Immature natural killer cell (primary cell): ENCODE data around the gene CCDC178. TPM values are rescaled to one million over a fixed set of nuclear protein-coding genes. Genes with fewer than 3 reads are reported as not detected.

Source experiments
- DNase-seq, 3 donors: peaks; one replicate each; pipeline ENCODE4 v3.0.0; 2022; ENCODE audit warnings: mixed read lengths in 1 of 3
- H3K27ac Mint-ChIP-seq, 6 donors: one replicate each; pipeline ENCODE4 v1.8.0; 2020; ENCODE audit warnings: mixed read lengths in 6 of 6, mild to moderate bottlenecking in 5 of 6, inconsistent platforms in 4 of 6, moderate library complexity in 3 of 6
- H3K27me3 Mint-ChIP-seq, 3 donors: one replicate each; pipeline ENCODE4 v1.8.0; 2020 to 2021; ENCODE audit warnings: low read depth in 3 of 3, mild to moderate bottlenecking in 3 of 3, mixed read lengths in 3 of 3, moderate library complexity in 3 of 3, inconsistent platforms in 1 of 3
- H3K36me3 Mint-ChIP-seq, 3 donors: one replicate each; pipeline ENCODE4 v1.8.0; 2020; ENCODE audit warnings: mixed read lengths in 3 of 3, inconsistent platforms in 2 of 3, mild to moderate bottlenecking in 2 of 3
- H3K4me1 Mint-ChIP-seq, 2 donors: one replicate each; pipeline ENCODE4 v1.8.0; 2020; ENCODE audit warnings: inconsistent platforms in 2 of 2, mild to moderate bottlenecking in 2 of 2, mixed read lengths in 2 of 2, moderate library complexity in 1 of 2
- H3K4me3 Mint-ChIP-seq, 5 donors: one replicate each; pipeline ENCODE4 v1.8.0; 2020; ENCODE audit warnings: mild to moderate bottlenecking in 5 of 5, mixed read lengths in 5 of 5, inconsistent platforms in 3 of 5, moderate library complexity in 3 of 5
- H3K9me3 Mint-ChIP-seq, 6 donors: one replicate each; pipeline ENCODE4 v1.8.0; 2020; ENCODE audit warnings: mild to moderate bottlenecking in 6 of 6, mixed read lengths in 6 of 6, inconsistent platforms in 4 of 6, moderate library complexity in 3 of 6
- polyA plus RNA-seq, 3 donors: library from polyadenylated mRNA; unstranded; fragments of 300-500 nt; fragmentation: Illumina TruSeq; gene quantifications; one replicate each; pipeline ENCODE4 v1.2.3, GENCODE V29; 2021

CCDC178 gene
- polyA plus RNA-seq, 3 donors from 2014 or later: not detected

DNA sequence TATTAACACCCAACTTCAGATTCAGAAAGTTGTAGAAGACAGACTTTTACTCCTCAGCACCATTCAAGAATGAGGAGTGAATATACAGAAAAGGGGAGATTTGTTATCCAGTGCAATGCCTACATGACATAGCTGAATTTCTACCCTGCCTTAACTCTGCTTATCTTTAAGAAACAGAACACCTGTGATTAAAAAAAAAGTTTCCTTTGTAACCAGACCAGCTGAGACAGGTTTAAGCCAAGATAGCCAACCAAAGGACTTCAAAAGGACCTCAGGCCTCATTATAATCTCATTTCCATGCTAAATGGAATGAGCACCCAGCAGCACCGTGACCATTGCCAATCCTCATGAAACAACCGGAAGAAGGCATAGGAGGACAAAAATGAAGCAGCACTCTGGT, 122.9 kb downstream of the CCDC178 start:
- Mint-ChIP-seq H3K4me3 (no peak overlapping the region), H3K9me3 (peaks cover 9 to 35% (median 17%) of the 10 kb centered on the region in 6 donors), H3K27ac (no peak overlapping the region), H3K4me1 (no peaks in the 10 kb centered on the region), H3K27me3 (peaks cover 0 to 4% (median 0%) of the 10 kb centered on the region in 3 donors), H3K36me3 (peaks cover 0 to 7% (median 0%) of the 10 kb centered on the region in 3 donors)
- no peak for DNase-seq

DNA sequence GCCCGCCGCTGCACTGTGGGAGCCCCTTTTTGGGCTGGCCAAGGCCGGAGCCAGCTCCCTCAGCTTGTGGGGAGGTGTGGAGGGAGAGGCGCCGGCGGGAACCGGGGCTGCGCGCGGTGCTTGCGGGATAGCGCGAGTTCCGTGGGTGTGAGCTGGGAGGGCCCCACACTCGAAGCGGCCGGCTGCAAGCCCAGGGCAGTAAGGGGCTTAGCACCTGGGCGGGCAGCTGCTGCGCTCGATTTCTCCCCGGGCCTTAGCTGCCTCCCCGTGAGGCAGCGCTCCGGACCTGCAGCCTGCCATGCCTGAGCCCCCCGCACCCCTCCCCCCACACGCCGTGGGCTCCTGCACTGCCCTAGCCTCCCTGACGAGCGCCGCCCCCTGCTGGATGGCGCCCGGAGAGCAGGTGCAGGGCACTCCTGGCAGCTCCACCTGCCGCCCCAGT, 124.4 kb downstream of the CCDC178 start:
- H3K27ac Mint-ChIP-seq: no peak overlapping the region
- H3K27me3 Mint-ChIP-seq: peaks cover 0 to 4% (median 0%) of the 10 kb centered on the region in 3 donors
- peaks cover 9 to 46% (median 19%) of the 10 kb centered on the region in 6 donors for H3K9me3 Mint-ChIP-seq
- H3K4me1 Mint-ChIP-seq: no peaks in the 10 kb centered on the region
- no peak overlapping the region for H3K4me3 Mint-ChIP-seq
- DNase-seq: no peak
- peaks cover 0 to 7% (median 0%) of the 10 kb centered on the region in 3 donors for H3K36me3 Mint-ChIP-seq

DNA sequence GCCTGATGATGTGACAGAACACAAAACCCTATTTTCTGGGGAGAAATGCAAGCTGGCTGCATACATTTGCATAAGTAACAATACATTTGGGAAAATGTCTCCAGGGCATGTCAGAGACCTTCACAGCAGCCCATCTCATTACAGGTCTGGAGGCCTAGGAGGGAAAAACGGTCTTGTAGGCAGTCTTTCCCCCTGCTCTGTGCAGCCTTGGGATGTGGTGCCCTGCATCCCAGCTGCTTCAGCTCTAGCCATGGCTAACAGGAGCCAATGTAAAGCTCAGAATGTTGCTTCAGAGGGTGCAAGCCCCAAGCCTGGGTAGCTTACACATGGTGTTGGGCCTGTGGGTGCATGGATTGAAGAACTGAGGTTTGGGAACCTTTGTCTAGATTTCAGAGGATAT, 133.0 kb downstream of the CCDC178 start:
- no peaks in the 10 kb centered on the region for H3K4me1 Mint-ChIP-seq
- DNase-seq: no peak
- no peak overlapping the region for H3K4me3 Mint-ChIP-seq
- H3K27me3 Mint-ChIP-seq: peaks cover 0 to 2% (median 1%) of the 10 kb centered on the region in 3 donors
- H3K9me3 Mint-ChIP-seq: peaks cover 6 to 41% (median 17%) of the 10 kb centered on the region in 6 donors
- no peak overlapping the region for H3K27ac Mint-ChIP-seq
- H3K36me3 Mint-ChIP-seq: peaks cover 0 to 4% (median 0%) of the 10 kb centered on the region in 3 donors

DNA sequence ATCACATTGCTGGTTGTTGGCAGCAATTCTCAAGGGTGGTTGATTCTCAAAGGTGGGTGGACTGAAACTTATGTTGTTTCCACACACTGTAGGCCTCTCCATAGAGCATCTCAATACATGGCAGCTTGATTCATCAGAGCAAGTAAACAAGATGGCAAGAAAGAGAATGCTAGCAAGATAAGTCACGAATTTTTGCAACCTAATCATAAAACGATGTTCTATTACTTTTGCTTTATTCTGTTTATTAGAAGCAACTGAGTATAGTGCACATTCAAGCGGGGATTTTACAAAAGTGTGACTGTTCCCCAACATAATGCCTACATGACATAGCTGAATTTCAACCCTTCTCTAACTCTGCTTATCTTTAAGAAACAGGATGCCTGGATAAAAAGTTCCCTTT, 136.2 kb downstream of the CCDC178 start:
- H3K9me3 Mint-ChIP-seq: peaks cover 15 to 51% (median 18%) of the 10 kb centered on the region in 6 donors

DNA sequence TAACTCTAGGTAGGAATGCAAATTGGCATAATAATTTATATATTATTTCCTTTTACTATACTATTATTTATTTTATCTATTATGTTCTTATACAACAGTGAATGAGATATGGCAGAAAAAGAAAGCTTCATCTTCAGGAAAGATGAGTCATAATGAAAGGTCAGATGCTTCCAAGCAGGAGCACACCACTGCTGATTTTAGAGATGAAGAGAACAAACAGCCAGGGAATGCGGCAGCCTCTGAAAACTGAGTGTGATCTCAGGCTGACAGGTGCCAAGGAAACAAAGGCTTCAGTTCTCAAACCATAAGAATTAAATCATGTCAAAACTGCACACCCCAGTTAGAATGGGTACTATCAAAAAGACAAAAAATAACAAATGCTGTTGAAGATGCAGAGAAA, 149.0 kb downstream of the CCDC178 start:
- DNase-seq: no peak
- peaks cover 3 to 23% (median 10%) of the 10 kb centered on the region in 6 donors for H3K9me3 Mint-ChIP-seq
- no peak overlapping the region for H3K27ac Mint-ChIP-seq
- no peak overlapping the region for H3K4me3 Mint-ChIP-seq
- no peaks in the 10 kb centered on the region for H3K36me3 Mint-ChIP-seq
- H3K4me1 Mint-ChIP-seq: no peaks in the 10 kb centered on the region
- H3K27me3 Mint-ChIP-seq: no peaks in the 10 kb centered on the region

More for the DNA sequence above, 136.2 kb downstream of the CCDC178 start:
- Mint-ChIP-seq H3K4me3 (no peak overlapping the region), H3K36me3 (peaks cover 0 to 4% (median 0%) of the 10 kb centered on the region in 3 donors), H3K4me1 (no peaks in the 10 kb centered on the region), H3K27me3 (peaks cover 0 to 3% (median 1%) of the 10 kb centered on the region in 3 donors), H3K27ac (no peak overlapping the region)
- no peak for DNase-seq

DNA sequence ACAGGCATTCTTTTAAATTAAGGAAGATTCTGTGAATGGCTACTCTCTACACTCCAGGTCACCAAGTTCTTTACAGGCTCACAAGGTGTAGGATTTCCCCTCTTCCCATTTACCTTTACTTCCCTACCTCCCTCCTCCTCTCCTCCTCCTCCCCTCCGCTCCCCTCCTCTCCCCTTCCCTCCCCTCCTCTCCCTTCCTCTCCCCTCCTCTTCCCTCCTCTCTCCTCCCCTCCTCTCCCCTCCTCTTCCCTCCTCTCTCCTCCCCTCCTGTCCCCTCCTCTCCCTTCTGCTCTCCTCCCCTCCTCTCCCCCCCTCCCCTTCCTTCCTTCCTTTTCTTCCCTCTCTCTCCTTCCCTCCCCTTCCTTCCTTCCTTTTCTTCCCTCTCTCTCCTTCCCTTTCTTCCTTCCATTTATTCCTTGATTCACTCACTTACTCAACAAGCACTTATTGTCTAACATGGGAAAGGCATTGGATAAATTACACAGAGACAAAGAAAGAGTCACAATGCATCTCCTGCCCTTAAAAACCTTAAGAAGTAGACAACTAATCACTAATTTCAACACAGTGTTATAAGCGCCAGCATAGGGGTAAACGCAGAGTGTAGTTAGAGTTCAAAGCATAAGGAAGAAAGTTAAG, 152.3 kb downstream of the CCDC178 start:
- no peak for DNase-seq
- Mint-ChIP-seq H3K36me3 (no peaks in the 10 kb centered on the region), H3K9me3 (peaks cover 2 to 24% (median 8%) of the 10 kb centered on the region in 6 donors), H3K27ac (no peak overlapping the region), H3K27me3 (no peaks in the 10 kb centered on the region), H3K4me1 (no peaks in the 10 kb centered on the region), H3K4me3 (no peak overlapping the region)

DNA sequence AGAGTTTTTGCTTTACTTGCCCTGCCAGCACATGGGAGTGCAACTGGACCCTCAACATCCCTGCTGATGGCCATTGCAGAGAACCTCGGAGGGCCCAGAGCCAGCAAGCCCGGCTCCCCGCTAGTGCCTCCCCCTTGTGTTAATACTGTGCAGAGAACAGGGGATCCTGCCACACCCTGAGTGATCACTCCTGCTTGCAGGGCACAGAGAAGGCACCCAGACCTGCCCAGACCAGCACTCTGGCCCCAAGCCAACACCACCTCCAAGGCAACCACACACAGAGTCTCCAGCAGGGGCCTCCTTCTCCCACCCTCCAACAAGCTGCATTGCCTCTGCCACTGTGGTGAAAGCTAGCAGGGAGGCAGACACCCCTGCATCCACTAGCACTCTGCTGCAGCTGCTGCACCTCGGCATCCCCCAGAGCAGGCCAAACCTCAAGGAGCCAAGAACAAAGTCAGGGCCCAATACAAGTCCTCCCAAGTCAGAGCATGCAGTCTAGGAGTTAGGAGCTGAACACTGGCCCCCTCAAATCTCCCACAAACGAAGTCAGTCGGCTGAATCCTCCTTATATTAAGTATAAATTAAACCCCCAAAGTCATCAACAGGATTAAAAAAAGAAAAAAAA, 157.7 kb downstream of the CCDC178 start:
- H3K27ac Mint-ChIP-seq: no peak overlapping the region
- H3K27me3 Mint-ChIP-seq: no peaks in the 10 kb centered on the region
- H3K4me1 Mint-ChIP-seq: no peaks in the 10 kb centered on the region
- DNase-seq: no peak
- no peak overlapping the region for H3K4me3 Mint-ChIP-seq
- peaks cover 2 to 13% (median 5%) of the 10 kb centered on the region in 6 donors for H3K9me3 Mint-ChIP-seq
- H3K36me3 Mint-ChIP-seq: no peaks in the 10 kb centered on the region

DNA sequence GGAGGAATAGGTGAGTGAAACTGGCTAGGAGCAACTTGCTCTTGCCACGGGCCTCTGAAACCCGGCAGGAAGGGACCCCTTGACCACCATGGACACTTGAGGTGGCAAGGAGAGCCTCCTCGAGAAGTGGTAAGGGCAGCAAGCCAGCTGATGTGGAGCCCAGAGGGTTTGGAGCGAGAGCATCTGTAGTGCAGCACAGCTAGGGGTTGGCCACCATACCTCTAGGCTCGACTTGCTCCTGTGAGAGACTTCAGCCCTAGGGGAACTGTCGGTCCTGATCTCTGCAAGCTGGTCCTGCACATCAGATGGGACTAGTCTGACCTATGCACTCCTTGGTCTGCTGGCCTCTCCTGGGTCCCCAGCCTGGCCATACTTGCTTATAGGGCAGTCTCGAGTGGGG, 158.4 kb downstream of the CCDC178 start:
- Mint-ChIP-seq H3K27ac (no peak overlapping the region), H3K9me3 (peaks cover 5 to 18% (median 9%) of the 10 kb centered on the region in 6 donors), H3K4me3 (no peak overlapping the region), H3K4me1 (no peaks in the 10 kb centered on the region), H3K36me3 (no peaks in the 10 kb centered on the region), H3K27me3 (no peaks in the 10 kb centered on the region)
- DNase-seq: no peak

DNA sequence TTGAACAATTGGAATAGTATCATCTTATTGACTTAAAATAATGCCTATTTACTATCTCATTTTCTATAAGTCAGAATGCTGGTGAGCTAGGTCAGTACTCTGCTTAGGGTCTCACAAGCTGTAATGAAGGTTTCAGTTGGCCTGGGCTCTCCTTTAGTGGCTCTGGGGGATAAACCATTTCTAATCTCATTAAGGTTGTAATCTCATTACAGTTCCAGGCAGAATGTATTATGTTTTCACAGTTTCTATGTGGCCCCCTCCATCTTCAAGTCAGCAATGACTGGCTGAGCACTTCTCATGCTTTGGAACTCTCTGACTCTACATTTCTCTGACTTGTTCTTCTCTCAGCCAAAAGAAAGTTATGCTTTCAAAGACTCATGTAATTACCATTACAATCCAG, 163.1 kb downstream of the CCDC178 start:
- Mint-ChIP-seq H3K9me3 (peaks cover 5 to 17% (median 7%) of the 10 kb centered on the region in 6 donors), H3K27me3 (peaks cover 0 to 1% (median 1%) of the 10 kb centered on the region in 3 donors), H3K36me3 (no peaks in the 10 kb centered on the region), H3K4me1 (no peaks in the 10 kb centered on the region), H3K27ac (no peak overlapping the region), H3K4me3 (no peak overlapping the region)
- DNase-seq: no peak

DNA sequence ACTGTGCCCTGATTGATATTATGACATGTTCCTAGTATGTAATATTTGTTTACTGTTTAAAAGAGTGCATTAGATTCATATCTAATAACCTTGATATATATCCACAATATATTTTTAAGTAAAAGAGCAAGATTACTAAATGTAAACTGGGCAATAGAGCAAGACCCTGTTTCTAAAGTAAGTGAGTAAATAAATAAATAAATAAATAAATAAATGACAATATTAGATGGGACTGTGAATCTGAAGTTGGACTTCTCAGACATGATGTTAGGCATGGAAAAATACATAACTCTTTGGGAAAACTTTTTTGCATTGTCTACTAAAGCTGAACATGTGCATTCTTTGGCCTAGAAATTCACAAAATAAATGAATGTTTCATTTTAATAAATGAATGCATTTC, 164.7 kb downstream of the CCDC178 start:
- Mint-ChIP-seq H3K27me3 (peaks cover 0 to 1% (median 1%) of the 10 kb centered on the region in 3 donors), H3K27ac (no peak overlapping the region), H3K4me1 (no peaks in the 10 kb centered on the region), H3K9me3 (peaks cover 3 to 21% (median 9%) of the 10 kb centered on the region in 6 donors), H3K4me3 (no peak overlapping the region), H3K36me3 (no peaks in the 10 kb centered on the region)
- no peak for DNase-seq

DNA sequence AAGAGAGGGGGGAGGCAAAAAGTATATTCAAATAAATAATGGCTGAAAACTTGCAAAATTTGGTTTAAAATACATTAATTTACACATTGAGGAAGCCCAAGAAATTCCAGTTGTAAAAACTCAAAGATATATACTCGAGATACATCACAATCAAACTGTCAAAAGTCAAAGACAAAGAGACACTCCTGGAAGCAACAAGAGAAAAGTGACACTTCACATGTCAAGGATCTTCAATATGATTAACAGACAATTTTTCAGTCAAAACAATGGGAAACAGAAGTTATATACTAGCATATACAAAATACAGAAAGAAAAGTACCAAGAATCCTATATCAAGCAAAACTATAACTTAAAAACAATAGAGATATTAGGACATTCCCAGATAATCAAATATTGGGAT, 170.2 kb downstream of the CCDC178 start:
- Mint-ChIP-seq H3K27ac (no peak overlapping the region), H3K9me3 (peaks cover 2 to 26% (median 6%) of the 10 kb centered on the region in 6 donors), H3K27me3 (peaks cover 0 to under 1% (median 0%) of the 10 kb centered on the region in 3 donors), H3K36me3 (no peaks in the 10 kb centered on the region), H3K4me3 (no peak overlapping the region), H3K4me1 (no peaks in the 10 kb centered on the region)
- no peak for DNase-seq

DNA sequence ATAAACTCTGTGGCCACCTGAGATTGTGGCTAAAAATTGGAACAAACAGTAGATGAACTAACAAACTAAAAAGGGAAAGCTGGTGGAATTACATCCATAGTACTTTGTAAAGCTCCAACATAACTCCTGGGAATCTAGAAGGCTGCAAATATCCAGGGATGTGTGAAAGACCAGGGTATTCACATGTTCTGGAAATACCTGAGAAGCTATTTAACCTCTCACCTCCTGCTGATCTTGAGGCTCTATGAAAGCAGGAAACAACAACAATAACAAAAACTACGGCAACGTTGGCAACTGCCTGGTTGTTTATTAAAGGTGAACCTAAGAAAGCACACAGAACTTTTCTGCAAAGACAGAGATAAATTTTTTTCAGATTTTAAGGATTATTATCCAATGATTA, 171.3 kb downstream of the CCDC178 start:
- no peaks in the 10 kb centered on the region for H3K27me3 Mint-ChIP-seq
- H3K9me3 Mint-ChIP-seq: peaks cover 3 to 28% (median 7%) of the 10 kb centered on the region in 6 donors
- H3K4me3 Mint-ChIP-seq: no peak overlapping the region
- no peak overlapping the region for H3K27ac Mint-ChIP-seq
- no peaks in the 10 kb centered on the region for H3K36me3 Mint-ChIP-seq
- DNase-seq: no peak
- no peaks in the 10 kb centered on the region for H3K4me1 Mint-ChIP-seq

DNA sequence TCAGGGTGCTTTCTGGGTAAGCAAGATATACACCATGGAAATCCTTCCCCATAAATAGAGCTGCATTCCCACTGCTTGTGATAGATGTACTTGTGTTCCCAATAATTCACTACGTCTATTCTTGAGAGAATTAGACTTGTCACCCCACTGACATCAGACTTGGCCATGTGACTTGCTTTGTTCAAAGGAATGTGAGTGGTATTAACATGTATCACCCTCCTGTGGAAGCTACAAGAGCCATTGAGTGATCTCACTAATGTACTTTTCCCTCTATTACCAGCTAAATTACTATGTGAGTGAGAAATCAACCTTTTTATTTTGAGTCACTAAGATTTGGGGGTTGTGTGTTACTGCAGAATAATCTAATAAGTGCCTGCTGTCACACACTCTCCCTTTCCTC, 176.0 kb downstream of the CCDC178 start:
- H3K27ac Mint-ChIP-seq: no peak overlapping the region
- no peaks in the 10 kb centered on the region for H3K4me1 Mint-ChIP-seq
- no peak for DNase-seq
- H3K4me3 Mint-ChIP-seq: no peak overlapping the region
- H3K36me3 Mint-ChIP-seq: no peaks in the 10 kb centered on the region
- peaks cover 0 to 39% (median 8%) of the 10 kb centered on the region in 6 donors for H3K9me3 Mint-ChIP-seq
- H3K27me3 Mint-ChIP-seq: peaks cover 0 to 2% (median 0%) of the 10 kb centered on the region in 3 donors

DNA sequence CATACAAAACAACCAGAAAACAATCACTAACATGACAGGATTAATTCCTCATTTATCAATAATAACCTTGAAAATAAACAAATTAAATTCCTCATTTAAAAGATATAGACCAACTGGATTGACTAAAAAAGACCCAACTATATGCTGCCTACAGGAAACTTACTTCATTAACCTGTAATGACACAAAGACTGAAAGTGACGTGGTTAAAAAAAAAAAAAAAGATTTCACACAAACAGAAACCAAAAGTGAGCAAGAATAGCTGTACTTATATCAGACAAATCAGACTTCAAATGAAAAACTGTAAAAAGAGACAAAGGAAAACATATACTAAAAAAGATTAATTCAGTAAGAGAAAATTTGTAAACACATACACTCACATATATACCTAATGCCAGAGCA, 201.2 kb downstream of the CCDC178 start:
- no peak for DNase-seq
- no peaks in the 10 kb centered on the region for H3K4me1 Mint-ChIP-seq
- H3K27me3 Mint-ChIP-seq: peaks cover 0 to 2% (median 0%) of the 10 kb centered on the region in 3 donors
- H3K27ac Mint-ChIP-seq: no peak overlapping the region
- H3K4me3 Mint-ChIP-seq: no peak overlapping the region
- peaks cover 0 to 7% (median 0%) of the 10 kb centered on the region in 3 donors for H3K36me3 Mint-ChIP-seq
- peaks cover 5 to 30% (median 18%) of the 10 kb centered on the region in 6 donors for H3K9me3 Mint-ChIP-seq
